Coronary artery (tissue), 2 donors: ENCODE measurements around the gene PTCD2.
"Not testable (repeated sequence)": the region's sequence is repeated elsewhere in the genome, so short reads cannot be mapped to it uniquely, and the experiment has no call there.

Experiments
- DNase-seq: peaks from one replicate; pipeline ENCODE4 v3.0.0-alpha.2; 2017; ENCODE audit warnings: low spot score
- H3K27ac ChIP-seq, 2 donors: fragments of 200-600 bp; sonication (generic); one replicate each; pipeline ENCODE4 v1.5.1; 2016 to 2019
- H3K4me3 ChIP-seq: fragments of 200-600 bp; sonication (generic); 2 replicates; pipeline ENCODE4 v1.5.1; 2016; ENCODE audit warnings: mild to moderate bottlenecking, moderate library complexity
- TF ChIP-seq, protein P1 (sequence below): fragments of 200-600 bp; sonication (generic); IDR thresholded peaks from one replicate; pipeline ENCODE4 v1.5.1; 2019; ENCODE audit warnings: antibody characterized with exemption

PTCD2 gene

GRCh38 chr5:72296256-72296655 lies 23.9 kb upstream of the PTCD2 start:
- DNase-seq, result no peak
- H3K27ac ChIP-seq, result no peak overlapping the region
- TF ChIP-seq, protein P1, sequence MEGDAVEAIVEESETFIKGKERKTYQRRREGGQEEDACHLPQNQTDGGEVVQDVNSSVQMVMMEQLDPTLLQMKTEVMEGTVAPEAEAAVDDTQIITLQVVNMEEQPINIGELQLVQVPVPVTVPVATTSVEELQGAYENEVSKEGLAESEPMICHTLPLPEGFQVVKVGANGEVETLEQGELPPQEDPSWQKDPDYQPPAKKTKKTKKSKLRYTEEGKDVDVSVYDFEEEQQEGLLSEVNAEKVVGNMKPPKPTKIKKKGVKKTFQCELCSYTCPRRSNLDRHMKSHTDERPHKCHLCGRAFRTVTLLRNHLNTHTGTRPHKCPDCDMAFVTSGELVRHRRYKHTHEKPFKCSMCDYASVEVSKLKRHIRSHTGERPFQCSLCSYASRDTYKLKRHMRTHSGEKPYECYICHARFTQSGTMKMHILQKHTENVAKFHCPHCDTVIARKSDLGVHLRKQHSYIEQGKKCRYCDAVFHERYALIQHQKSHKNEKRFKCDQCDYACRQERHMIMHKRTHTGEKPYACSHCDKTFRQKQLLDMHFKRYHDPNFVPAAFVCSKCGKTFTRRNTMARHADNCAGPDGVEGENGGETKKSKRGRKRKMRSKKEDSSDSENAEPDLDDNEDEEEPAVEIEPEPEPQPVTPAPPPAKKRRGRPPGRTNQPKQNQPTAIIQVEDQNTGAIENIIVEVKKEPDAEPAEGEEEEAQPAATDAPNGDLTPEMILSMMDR, result no peak
- no peak overlapping the region for H3K4me3 ChIP-seq

- not testable (repeated sequence) for H3K4me3 ChIP-seq, H3K27ac ChIP-seq, DNase-seq
These were observed 22.0 kb upstream of the PTCD2 start for GRCh38 chr5:72298136-72298535.

- Histone ChIP-seq H3K4me3 (no peak overlapping the region), H3K27ac (no peak overlapping the region)
- DNase-seq, result no peak
- TF ChIP-seq, protein P1, result no peak
These were observed 21.5 kb upstream of the PTCD2 start for GRCh38 chr5:72298711-72299110.

GRCh38 chr5:72300590-72301339 lies 19.4 kb upstream of the PTCD2 start:
- no peak for DNase-seq
- no peak overlapping the region for H3K27ac ChIP-seq
- TF ChIP-seq, protein P1, result no peak
- H3K4me3 ChIP-seq, result no peak overlapping the region

DNA sequence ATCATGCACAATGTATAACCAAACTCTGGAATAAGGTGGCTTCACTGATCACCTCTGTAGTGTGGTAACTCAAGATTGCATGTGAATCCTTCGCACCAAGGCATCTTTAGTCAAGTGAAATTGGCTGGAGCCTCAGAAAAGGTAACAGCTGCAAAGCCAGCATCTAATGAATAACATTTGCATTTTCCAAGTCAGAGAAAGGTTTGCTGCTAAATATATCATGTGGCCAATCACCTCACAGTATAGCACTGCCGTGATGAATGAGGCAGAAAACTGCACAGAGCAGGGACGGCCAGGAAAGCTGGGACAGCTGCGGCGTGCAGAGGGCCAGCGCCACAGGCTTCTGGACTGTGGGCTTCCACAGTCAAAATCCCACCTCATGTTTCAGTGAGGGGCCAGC lies 18.6 kb upstream of the PTCD2 start:
- H3K4me3 ChIP-seq, result no peak overlapping the region
- TF ChIP-seq, protein P1, result no peak
- DNase-seq, result no peak
- H3K27ac ChIP-seq, result no peak overlapping the region

- no peak for DNase-seq
- no peak overlapping the region for H3K4me3 ChIP-seq
- H3K27ac ChIP-seq, result no peak overlapping the region
- TF ChIP-seq, protein P1, result no peak
These were observed 18.0 kb upstream of the PTCD2 start for GRCh38 chr5:72302171-72302570.

DNA sequence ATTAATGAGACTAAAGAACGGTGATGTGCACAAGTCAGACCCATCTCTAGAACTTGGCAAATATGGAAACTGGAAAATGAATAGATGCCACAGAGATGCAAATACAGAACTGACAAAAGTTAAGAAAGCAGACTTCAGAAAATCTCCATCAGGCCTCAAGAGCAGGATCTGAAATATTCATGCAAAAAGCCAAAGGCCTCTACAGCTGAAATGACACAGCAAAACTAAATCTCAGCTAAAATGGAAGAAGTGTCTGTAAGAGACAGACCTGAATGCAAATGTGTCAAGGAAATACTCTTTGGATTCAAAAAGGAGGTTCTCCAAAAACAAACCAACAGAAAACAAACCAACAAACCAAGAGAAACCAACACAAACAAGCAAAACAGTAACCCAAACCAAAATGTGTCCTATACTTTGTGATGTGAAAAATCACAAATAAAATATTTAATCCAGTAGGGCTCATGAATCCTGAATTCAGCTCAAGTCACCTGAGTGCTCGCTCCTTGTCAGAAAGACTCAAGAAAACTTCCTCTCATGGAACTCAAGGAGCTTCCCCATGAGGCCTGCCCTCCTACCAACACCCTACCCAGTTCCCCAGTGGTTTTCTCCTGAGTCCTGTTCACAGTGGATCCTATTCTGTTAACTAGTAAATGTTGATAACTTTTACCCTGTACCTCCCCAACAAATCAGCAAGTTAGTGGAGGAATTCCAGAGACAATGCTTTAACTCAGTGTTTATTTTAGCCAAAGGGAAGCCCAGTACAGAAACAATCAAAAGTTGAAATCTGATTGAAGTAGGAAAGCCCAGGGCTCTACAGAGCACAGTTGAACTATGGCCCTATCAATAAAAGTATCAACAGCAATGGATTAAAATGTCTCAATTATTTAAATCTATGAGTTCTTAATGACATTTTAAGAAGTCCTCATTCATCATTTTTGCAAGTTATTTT lies 14.7 kb upstream of the PTCD2 start:
- peak overlapping the region; percentile 24 to 59 for H3K27ac ChIP-seq
- no peak for DNase-seq
- TF ChIP-seq, protein P1, result no peak
- H3K4me3 ChIP-seq, result no peak overlapping the region
